H1 (cell line): ENCODE measurements around the gene NTN4. TPM values are rescaled to one million over a fixed set of nuclear protein-coding genes. Genes with fewer than 3 reads are reported as not detected.

Experiments used
- polyA plus RNA-seq, 7 experiments: library from polyadenylated mRNA; depleted of rRNA in 3 of 7; stranded (reverse) in 5 of 7; unstranded in 2 of 7; fragments of >200 nt in 5 of 7; fragments of 200-250 nt in 2 of 7; gene quantifications; 1 replicate in 5 of 7; 2 replicates in 1 of 7; 4 replicates in 1 of 7; pipeline versions ENCODE4 v1.2.1 to v1.2.3, GENCODE V29; 2011 to 2013; ENCODE audit warnings: missing spikeins in 2 of 7, mixed read lengths in 2 of 7
- small RNA-seq: library from polyadenylated mRNA; stranded (forward); fragments of <200 nt; extraction: miRNeasy Mini kit (QIAGEN cat#:217004); gene quantifications from one replicate; pipeline ENCODE3, GENCODE V24; 2013; ENCODE audit not compliant: insufficient read depth
- total RNA-seq: library from RNA; stranded (reverse); fragmentation: NEBNext Ultra II Directional; extraction: Animal tissue kit (Norgen Biotek cat#: 25700); gene quantifications from 2 replicates; pipeline ENCODE4 v1.2.1, GENCODE V29; 2021

Gene NTN4
- total and polyA plus RNA-seq, 2 of the 8 experiments (the other 6 are each of a cell fraction or from before 2014, with no cell fraction given): 0.74 to 1.3 TPM

Small RNAs within 50 kb of the gene (small RNA-seq; reads per million reads assigned to genes)
- gene RF00019: not detected
- gene RNU6-247P: not detected

Other genes with a start within 250 kb of the NTN4 start
- 191 and 197 TPM in 2 replicates for gene USP44, start 239.3 kb downstream of the NTN4 start, total RNA-seq
- 88.6 and 129 TPM in 2 replicates for gene USP44, start 239.3 kb downstream of the NTN4 start, polyA plus RNA-seq (2011; rRNA removed)
- 79.7 and 87.7 TPM in 2 replicates for gene SNRPF, start 68.2 kb upstream of the NTN4 start, total RNA-seq
- gene SNRPF, start 68.2 kb upstream of the NTN4 start, polyA plus RNA-seq (2011; rRNA removed): 40.4 and 58.5 TPM in 2 replicates
- not detected in 2 replicates for gene CCDC38, start 151.8 kb upstream of the NTN4 start, total RNA-seq
- 0.02 TPM in 1 of 2 replicates, not detected in the other for gene CCDC38, start 151.8 kb upstream of the NTN4 start, polyA plus RNA-seq (2011; rRNA removed)
- 0.34 TPM in 1 of 2 replicates, not detected in the other for gene AMDHD1, start 152.6 kb upstream of the NTN4 start, total RNA-seq
- 0.14 TPM in 2 replicates for gene AMDHD1, start 152.6 kb upstream of the NTN4 start, polyA plus RNA-seq (2011; rRNA removed)
- gene HAL, start 205.6 kb upstream of the NTN4 start, total RNA-seq: 0.17 and 0.44 TPM in 2 replicates
- 0.08 and 0.12 TPM in 2 replicates for gene HAL, start 205.6 kb upstream of the NTN4 start, polyA plus RNA-seq (2011; rRNA removed)
- gene LTA4H, start 244.8 kb upstream of the NTN4 start, total RNA-seq: 161 and 167 TPM in 2 replicates
- 77.8 and 106 TPM in 2 replicates for gene LTA4H, start 244.8 kb upstream of the NTN4 start, polyA plus RNA-seq (2011; rRNA removed)